Stimulated activated memory B cell treated with anti-CD40 and anti-IgM and Interleukin-4, amounts not matched to agents 10 μg/mL and 1 μg/mL and 100 μg/mL, for 72 hours (primary cell): ENCODE measurements around the gene KDM4B.

ENCODE experiments used
- ATAC-seq: fragments of 150-1000 bp; cut with Tn5 transposase; 2 replicates; pipeline ENCODE4 v1.10.0; 2021
- H3K27ac Mint-ChIP-seq: one replicate; pipeline ENCODE4 v1.8.0; 2022; ENCODE audit warnings: mild to moderate bottlenecking, mixed read lengths
- H3K27me3 Mint-ChIP-seq: one replicate; pipeline ENCODE4 v1.8.0; 2022; ENCODE audit warnings: mixed read lengths
- H3K36me3 Mint-ChIP-seq: one replicate; pipeline ENCODE4 v1.8.0; 2022; ENCODE audit warnings: mixed read lengths
- H3K4me1 Mint-ChIP-seq: one replicate; pipeline ENCODE4 v1.8.0; 2022; ENCODE audit warnings: mixed read lengths
- H3K4me3 Mint-ChIP-seq: one replicate; pipeline ENCODE4 v1.8.0; 2022; ENCODE audit warnings: mild to moderate bottlenecking, moderate library complexity, mixed read lengths
- H3K9me3 Mint-ChIP-seq: one replicate; pipeline ENCODE4 v1.8.0; 2022; ENCODE audit warnings: mixed read lengths

The KDM4B gene

GRCh38 chr19:5039642-5040543 lies 71.0 kb downstream of the KDM4B start:
- no peaks in the 10 kb centered on the region for H3K9me3 Mint-ChIP-seq
- H3K36me3 Mint-ChIP-seq, result peaks cover 43% of the 10 kb centered on the region
- no peaks in the 10 kb centered on the region for H3K27me3 Mint-ChIP-seq
- no peak for ATAC-seq
- H3K4me1 Mint-ChIP-seq, result peaks cover 6% of the 10 kb centered on the region
- no peak overlapping the region for H3K27ac Mint-ChIP-seq
- H3K4me3 Mint-ChIP-seq, result no peak overlapping the region

GRCh38 chr19:5040544-5041167 lies 71.7 kb downstream of the KDM4B start:
- H3K4me3 Mint-ChIP-seq, result no peak overlapping the region
- no peaks in the 10 kb centered on the region for H3K27me3 Mint-ChIP-seq
- no peaks in the 10 kb centered on the region for H3K9me3 Mint-ChIP-seq
- H3K36me3 Mint-ChIP-seq, result peaks cover 35% of the 10 kb centered on the region
- H3K27ac Mint-ChIP-seq, result no peak overlapping the region
- peaks cover 6% of the 10 kb centered on the region for H3K4me1 Mint-ChIP-seq
- ATAC-seq, result no peak

GRCh38 chr19:5041168-5041912 lies 72.4 kb downstream of the KDM4B start:
- H3K27ac Mint-ChIP-seq, result no peak overlapping the region
- no peak for ATAC-seq
- peaks cover 6% of the 10 kb centered on the region for H3K4me1 Mint-ChIP-seq
- peaks cover 33% of the 10 kb centered on the region for H3K36me3 Mint-ChIP-seq
- H3K9me3 Mint-ChIP-seq, result no peaks in the 10 kb centered on the region
- no peaks in the 10 kb centered on the region for H3K27me3 Mint-ChIP-seq
- H3K4me3 Mint-ChIP-seq, result no peak overlapping the region

- Mint-ChIP-seq H3K27ac (no peak overlapping the region), H3K27me3 (no peaks in the 10 kb centered on the region), H3K36me3 (peaks cover 33% of the 10 kb centered on the region), H3K4me1 (peaks cover 6% of the 10 kb centered on the region), H3K4me3 (no peak overlapping the region), H3K9me3 (no peaks in the 10 kb centered on the region)
- ATAC-seq, result no peak
These were observed 72.9 kb downstream of the KDM4B start for GRCh38 chr19:5041913-5042187.

GRCh38 chr19:5042556-5042955 lies 73.6 kb downstream of the KDM4B start:
- ATAC-seq, result no peak
- Mint-ChIP-seq H3K4me3 (no peak overlapping the region), H3K9me3 (no peaks in the 10 kb centered on the region), H3K27me3 (no peaks in the 10 kb centered on the region), H3K27ac (no peak overlapping the region), H3K36me3 (peaks cover 33% of the 10 kb centered on the region), H3K4me1 (peaks cover 6% of the 10 kb centered on the region)

- H3K27ac Mint-ChIP-seq, result no peak overlapping the region
- H3K4me1 Mint-ChIP-seq, result peaks cover 8% of the 10 kb centered on the region
- peaks cover 33% of the 10 kb centered on the region for H3K36me3 Mint-ChIP-seq
- H3K4me3 Mint-ChIP-seq, result no peak overlapping the region
- ATAC-seq, result no peak
- H3K9me3 Mint-ChIP-seq, result no peaks in the 10 kb centered on the region
- no peaks in the 10 kb centered on the region for H3K27me3 Mint-ChIP-seq
These were observed 76.1 kb downstream of the KDM4B start for GRCh38 chr19:5045029-5045428.

- H3K4me3 Mint-ChIP-seq, result no peak overlapping the region
These were observed 77.0 kb downstream of the KDM4B start for GRCh38 chr19:5045956-5046338.

GRCh38 chr19:5046339-5047039 lies 77.6 kb downstream of the KDM4B start:
- Mint-ChIP-seq H3K27ac (no peak overlapping the region), H3K27me3 (no peaks in the 10 kb centered on the region)

More at GRCh38 chr19:5045956-5046338, 77.0 kb downstream of the KDM4B start:
- H3K27ac Mint-ChIP-seq, result no peak overlapping the region
- H3K4me1 Mint-ChIP-seq, result peaks cover 8% of the 10 kb centered on the region
- ATAC-seq, result no peak
- H3K27me3 Mint-ChIP-seq, result no peaks in the 10 kb centered on the region
- peaks cover 24% of the 10 kb centered on the region for H3K36me3 Mint-ChIP-seq
- no peaks in the 10 kb centered on the region for H3K9me3 Mint-ChIP-seq

GRCh38 chr19:5047251-5047935 lies 78.5 kb downstream of the KDM4B start:
- H3K4me1 Mint-ChIP-seq, result peaks cover 17% of the 10 kb centered on the region
- no peak overlapping the region for H3K4me3 Mint-ChIP-seq
- H3K9me3 Mint-ChIP-seq, result no peaks in the 10 kb centered on the region
- H3K36me3 Mint-ChIP-seq, result peaks cover 13% of the 10 kb centered on the region
- no peak for ATAC-seq
- H3K27me3 Mint-ChIP-seq, result no peaks in the 10 kb centered on the region
- no peak overlapping the region for H3K27ac Mint-ChIP-seq

More at GRCh38 chr19:5046339-5047039, 77.6 kb downstream of the KDM4B start:
- ATAC-seq, result no peak
- Mint-ChIP-seq H3K36me3 (peaks cover 22% of the 10 kb centered on the region), H3K4me3 (no peak overlapping the region), H3K4me1 (peaks cover 14% of the 10 kb centered on the region), H3K9me3 (no peaks in the 10 kb centered on the region)

GRCh38 chr19:5048091-5048726 lies 79.3 kb downstream of the KDM4B start:
- no peaks in the 10 kb centered on the region for H3K9me3 Mint-ChIP-seq
- H3K27ac Mint-ChIP-seq, result no peak overlapping the region
- peaks cover 5% of the 10 kb centered on the region for H3K36me3 Mint-ChIP-seq
- H3K27me3 Mint-ChIP-seq, result no peaks in the 10 kb centered on the region
- peak; percentile 71 for ATAC-seq
- H3K4me3 Mint-ChIP-seq, result no peak overlapping the region
- H3K4me1 Mint-ChIP-seq, result peaks cover 17% of the 10 kb centered on the region

GRCh38 chr19:5048727-5049553 lies 80.0 kb downstream of the KDM4B start:
- no peaks in the 10 kb centered on the region for H3K27me3 Mint-ChIP-seq
- no peak overlapping the region for H3K4me3 Mint-ChIP-seq
- H3K27ac Mint-ChIP-seq, result no peak overlapping the region
- peaks cover under 1% of the 10 kb centered on the region for H3K36me3 Mint-ChIP-seq
- H3K9me3 Mint-ChIP-seq, result no peaks in the 10 kb centered on the region
- ATAC-seq, result no peak
- H3K4me1 Mint-ChIP-seq, result peaks cover 17% of the 10 kb centered on the region

- Mint-ChIP-seq H3K27ac (no peak overlapping the region), H3K4me1 (peaks cover 17% of the 10 kb centered on the region), H3K27me3 (no peaks in the 10 kb centered on the region), H3K4me3 (no peak overlapping the region), H3K36me3 (peaks cover 7% of the 10 kb centered on the region), H3K9me3 (no peaks in the 10 kb centered on the region)
- ATAC-seq, result no peak
These were observed 80.6 kb downstream of the KDM4B start for GRCh38 chr19:5049561-5049960.

GRCh38 chr19:5050067-5050656 lies 81.2 kb downstream of the KDM4B start:
- no peak for ATAC-seq
- Mint-ChIP-seq H3K4me3 (no peak overlapping the region), H3K27ac (no peak overlapping the region), H3K4me1 (peaks cover 17% of the 10 kb centered on the region), H3K36me3 (peaks cover 10% of the 10 kb centered on the region), H3K9me3 (no peaks in the 10 kb centered on the region), H3K27me3 (no peaks in the 10 kb centered on the region)
